Iris pigment epithelial cell (primary cell): ENCODE measurements around the gene ZBTB18.
A peak's percentile ranks its signal among the peaks of the same experiment; 100 is the strongest.

Experiments used
- DNase-seq: peaks from one replicate; pipeline ENCODE4 v3.0.0-alpha.2; 2011; ENCODE audit warnings: low read depth

The ZBTB18 gene

GRCh38 chr1:244062156-244062725 lies 11.2 kb downstream of the ZBTB18 start:
- DNase-seq, result no peak

- no peak for DNase-seq
These were observed 12.4 kb downstream of the ZBTB18 start for GRCh38 chr1:244063498-244063897.

- DNase-seq, result no peak
These were observed 13.5 kb downstream of the ZBTB18 start for GRCh38 chr1:244064621-244065020.

- DNase-seq, result no peak
These were observed 14.1 kb downstream of the ZBTB18 start for GRCh38 chr1:244065063-244065793.

- peak; percentile 83 for DNase-seq
These were observed 14.9 kb downstream of the ZBTB18 start for GRCh38 chr1:244065960-244066388.

GRCh38 chr1:244066954-244067716 lies 16.1 kb downstream of the ZBTB18 start:
- no peak for DNase-seq

- DNase-seq, result no peak
These were observed 16.8 kb downstream of the ZBTB18 start for GRCh38 chr1:244067893-244068292.

- DNase-seq, result no peak
These were observed 17.5 kb downstream of the ZBTB18 start for GRCh38 chr1:244068567-244068966.

GRCh38 chr1:244069326-244069898 lies 18.3 kb downstream of the ZBTB18 start:
- DNase-seq, result no peak

GRCh38 chr1:244074559-244075171 lies 23.6 kb downstream of the ZBTB18 start:
- no peak for DNase-seq

GRCh38 chr1:244075247-244075722 lies 24.2 kb downstream of the ZBTB18 start:
- DNase-seq, result no peak

- DNase-seq, result no peak
These were observed 25.7 kb downstream of the ZBTB18 start for GRCh38 chr1:244076740-244077139.

GRCh38 chr1:244077473-244078220 lies 26.6 kb downstream of the ZBTB18 start:
- no peak for DNase-seq

- no peak for DNase-seq
These were observed 29.4 kb downstream of the ZBTB18 start for GRCh38 chr1:244080343-244080929.

- no peak for DNase-seq
These were observed 31.9 kb downstream of the ZBTB18 start for GRCh38 chr1:244082969-244083368.

- no peak for DNase-seq
These were observed 32.4 kb downstream of the ZBTB18 start for GRCh38 chr1:244083383-244083943.

- DNase-seq, result no peak
These were observed 33.7 kb downstream of the ZBTB18 start for GRCh38 chr1:244084763-244085162.

- DNase-seq, result no peak
These were observed 34.8 kb downstream of the ZBTB18 start for GRCh38 chr1:244085891-244086290.

GRCh38 chr1:244087021-244087560 lies 36.0 kb downstream of the ZBTB18 start:
- DNase-seq, result no peak

- DNase-seq, result no peak
These were observed 36.5 kb downstream of the ZBTB18 start for GRCh38 chr1:244087611-244088010.
